ENCODE data around the gene PTPRB. TPM values are rescaled to one million over a fixed set of nuclear protein-coding genes. Genes with fewer than 3 reads are reported as not detected.
A peak's percentile ranks its signal among the peaks of the same experiment; 100 is the strongest.

PTPRB gene
- total and polyA plus RNA-seq, 12 donors = 8.0 to 46.3 (median 28.4) TPM

DNA sequence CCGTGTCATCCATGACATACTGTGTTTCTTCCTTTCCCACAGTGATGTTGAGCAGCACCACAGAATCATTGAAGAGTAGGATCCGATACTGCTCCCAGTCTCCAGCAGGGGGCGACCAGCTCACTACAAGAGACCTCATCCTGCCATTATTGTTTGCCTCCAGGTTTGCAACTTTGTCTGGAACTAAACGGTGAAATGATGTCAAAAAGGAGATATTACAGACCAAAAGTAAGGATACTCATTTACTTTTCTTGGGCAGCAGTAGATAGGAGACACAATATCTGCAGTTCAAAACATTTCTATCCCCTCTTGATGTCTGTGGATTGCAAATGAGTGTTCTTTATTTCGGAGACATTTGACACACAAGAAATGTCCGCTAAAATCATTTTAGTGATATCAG lies 47.2 kb downstream of the PTPRB start:
- Histone ChIP-seq H3K4me3 (no peak overlapping the region), H3K27me3 (no peaks in the 10 kb centered on the region), H3K36me3 (replicated peaks in 1 of 2) (no peaks in the 10 kb centered on the region), H3K27ac (no peak overlapping the region), H3K4me1 (replicated peaks in 1 of 2) (no peaks in the 10 kb centered on the region), H3K9me3 (replicated peaks in 1 of 3) (no peaks in the 10 kb centered on the region)
- TF ChIP-seq POLR2A (IDR thresholded peaks at IDR 0.05) = no peak
- peak; percentile 81 to 88 (median 86) for TF ChIP-seq CTCF (IDR thresholded peaks at IDR 0.05)
- DNase-seq = peak; percentile 68 to 93 (median 84)
- intact Hi-C loops (cut with DNase I) = loop anchor here (5.0 to 10.0 kb wide), 2 partner anchors 125 to 132 kb away; no protein-coding TSS in a partner anchor
- 14 to 29% (median 19%) methylated on average over 5 to 6 of the region's 6 CpGs for WGBS, 4 donors

DNA sequence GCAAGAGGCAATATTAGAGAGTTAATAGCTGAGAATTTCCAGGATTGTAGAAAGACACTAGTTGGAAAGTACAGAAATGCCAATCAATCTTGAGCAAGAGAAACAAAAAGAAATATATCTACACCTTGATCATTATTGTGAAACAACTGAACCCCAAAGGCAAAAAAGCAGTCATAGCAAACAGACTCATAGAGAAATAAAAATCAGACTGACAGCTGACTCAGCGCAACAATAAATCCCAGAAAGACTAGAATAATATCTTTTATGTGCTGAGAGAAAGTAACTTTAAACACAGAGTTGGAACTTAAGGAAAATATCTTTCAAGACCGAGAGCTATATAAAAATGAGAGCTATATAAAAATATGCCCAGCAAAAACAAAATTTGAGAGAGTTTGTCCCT lies 52.9 kb downstream of the PTPRB start:
- intact Hi-C loops (cut with DNase I) = no loop called here
- Histone ChIP-seq H3K27me3 (no peaks in the 10 kb centered on the region), H3K9me3 (replicated peaks in 1 of 3) (no peaks in the 10 kb centered on the region), H3K4me3 (no peak overlapping the region), H3K4me1 (replicated peaks in 1 of 2) (peaks cover 0 to 4% of the 10 kb centered on the region in 2 donors), H3K27ac (no peak overlapping the region), H3K36me3 (replicated peaks in 1 of 2) (no peaks in the 10 kb centered on the region)
- DNase-seq = no peak
- WGBS, 4 donors = 92 to 96% (median 94%) methylated on average over 2 of the region's 2 CpGs
- TF ChIP-seq POLR2A (IDR thresholded peaks at IDR 0.05) (no peak), CTCF (IDR thresholded peaks at IDR 0.05) (no peak)

- WGBS, 4 donors = 85 to 92% (median 87%) methylated on average over 2 of the region's 2 CpGs
- DNase-seq = no peak
- Histone ChIP-seq H3K36me3 (replicated peaks in 1 of 2) (no peaks in the 10 kb centered on the region), H3K27me3 (no peaks in the 10 kb centered on the region), H3K4me3 (no peak overlapping the region), H3K9me3 (replicated peaks in 1 of 3) (no peaks in the 10 kb centered on the region), H3K27ac (no peak overlapping the region), H3K4me1 (replicated peaks in 1 of 2) (peaks cover 0 to 4% of the 10 kb centered on the region in 2 donors)
- no peak for TF ChIP-seq POLR2A (IDR thresholded peaks at IDR 0.05)
- TF ChIP-seq CTCF (IDR thresholded peaks at IDR 0.05) = no peak
- intact Hi-C loops (cut with DNase I) = no loop called here
These were observed 54.0 kb downstream of the PTPRB start for GRCh38 chr12:70583251-70583650.

GRCh38 chr12:70581208-70581607 lies 56.0 kb downstream of the PTPRB start:
- Histone ChIP-seq H3K27me3 (no peaks in the 10 kb centered on the region), H3K36me3 (replicated peaks in 1 of 2) (no peaks in the 10 kb centered on the region), H3K4me3 (no peak overlapping the region), H3K9me3 (replicated peaks in 1 of 3) (no peaks in the 10 kb centered on the region), H3K4me1 (replicated peaks in 1 of 2) (peaks cover 0 to 4% of the 10 kb centered on the region in 2 donors), H3K27ac (no peak overlapping the region)
- TF ChIP-seq CTCF (IDR thresholded peaks at IDR 0.05) (no peak), POLR2A (IDR thresholded peaks at IDR 0.05) (no peak)
- intact Hi-C loops (cut with DNase I) = no loop called here
- WGBS, 4 donors = 89 to 91% (median 90%) methylated on average over 1 of the region's 1 CpG
- no peak for DNase-seq

Data from adrenal gland (tissue), 12 donors.